ENCODE results near the gene FGD1. TPM values are rescaled to one million over a fixed set of nuclear protein-coding genes. Genes with fewer than 3 reads are reported as not detected.
"Not testable (repeated sequence)": the region's sequence is repeated elsewhere in the genome, so short reads cannot be mapped to it uniquely, and the experiment has no call there.

Gene FGD1
- 8.2 and 10.3 TPM in 2 replicates for total RNA-seq (2014; rRNA removed; shearing (Covaris generic); ENCODE audit: low replicate concordance)

DNA sequence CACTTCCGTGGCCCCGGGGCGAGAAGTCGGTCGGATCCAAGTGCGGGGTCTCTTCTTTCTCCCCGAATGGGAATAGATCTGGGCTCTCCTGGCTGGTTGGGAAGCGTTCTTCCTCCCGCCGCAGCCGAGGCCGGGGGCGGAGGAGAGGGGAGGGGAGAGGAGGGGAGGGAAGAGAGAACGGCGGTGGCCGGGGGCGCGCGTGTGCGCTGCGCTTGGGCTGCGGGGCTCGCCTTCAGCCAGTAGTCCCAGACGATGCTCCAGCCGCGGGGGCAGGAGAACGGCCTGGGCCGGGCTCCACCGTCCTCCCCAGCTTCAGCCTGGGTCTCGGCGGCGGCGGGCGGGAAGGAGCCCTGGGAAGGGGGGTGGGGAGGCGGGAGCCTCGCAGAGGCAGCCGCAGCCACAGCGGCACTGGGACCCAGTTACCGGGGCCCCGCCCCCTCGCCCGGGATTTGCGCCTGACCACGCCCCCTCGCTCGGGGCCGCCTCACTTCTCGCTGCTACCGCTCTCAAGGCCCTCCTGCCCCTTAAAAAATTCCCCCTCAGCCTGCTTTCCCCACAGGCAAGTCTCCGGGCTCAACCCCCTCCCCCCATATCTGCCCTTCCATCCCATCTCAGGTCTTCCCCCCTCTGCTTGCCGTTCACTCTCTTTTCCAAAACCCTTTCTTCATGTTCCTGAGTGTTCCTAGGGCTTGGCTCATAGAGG, at the start of gene FGD1:
Gene FGD1 (minus strand): TSS at position 421 of the 703 bp plus-strand sequence. CDS start 802 bp downstream, outside the sequence.
- H3K4me3 ChIP-seq = peak within 1 kb of the TSS; percentile 62
- H3K27me3 ChIP-seq = no peaks in the 10 kb centered on the region
- DNase-seq = peak; percentile 67
- no peaks in the 10 kb centered on the region for H3K9me3 ChIP-seq
- H3K36me3 ChIP-seq = no peaks in the 10 kb centered on the region

DNA sequence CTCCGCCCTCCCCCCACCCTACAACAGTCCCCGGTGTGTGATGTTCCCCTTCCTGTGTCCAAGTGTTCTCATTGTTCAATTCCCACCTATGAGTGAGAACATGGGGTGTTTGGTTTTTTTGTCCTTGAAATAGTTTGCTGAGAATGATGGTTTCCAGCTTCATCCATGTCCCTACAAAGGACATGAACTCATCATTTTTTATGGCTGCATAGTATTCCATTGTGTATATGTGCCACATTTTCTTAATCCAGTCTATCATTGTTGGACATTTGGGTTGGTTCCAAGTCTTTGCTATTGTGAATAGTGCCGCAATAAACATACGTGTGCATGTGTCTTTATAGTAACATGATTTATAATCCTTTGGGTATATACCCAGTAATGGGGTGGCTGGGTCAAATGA, 46.2 kb upstream of the FGD1 start:
- peaks cover 14% of the 10 kb centered on the region for H3K36me3 ChIP-seq
- H3K4me3 ChIP-seq, H3K9me3 ChIP-seq, H3K27me3 ChIP-seq, DNase-seq: not testable (repeated sequence)

DNA sequence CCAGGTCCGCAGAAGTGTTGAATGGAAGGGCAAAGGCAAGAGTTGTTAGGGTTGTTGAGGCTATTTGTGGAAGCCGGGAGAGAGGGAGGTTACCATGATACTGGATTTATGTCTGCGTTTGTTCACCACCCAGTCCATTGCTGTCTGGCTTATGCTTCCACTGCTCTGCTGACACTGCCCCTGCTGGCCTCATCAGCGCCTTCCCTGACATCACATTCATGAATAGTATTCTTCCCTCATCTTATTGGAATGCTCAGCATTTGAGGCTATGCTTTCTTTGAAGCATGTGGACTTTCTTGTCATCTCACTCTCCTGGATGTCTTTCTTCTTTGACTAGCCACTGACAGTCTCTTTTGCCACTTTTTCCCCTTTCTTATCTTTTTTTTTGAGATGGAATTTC, 44.3 kb upstream of the FGD1 start:
- peak; percentile 1 for DNase-seq
- no peak overlapping the region for H3K4me3 ChIP-seq
- no peaks in the 10 kb centered on the region for H3K9me3 ChIP-seq
- H3K36me3 ChIP-seq = peaks cover 14% of the 10 kb centered on the region
- H3K27me3 ChIP-seq = no peaks in the 10 kb centered on the region

DNA sequence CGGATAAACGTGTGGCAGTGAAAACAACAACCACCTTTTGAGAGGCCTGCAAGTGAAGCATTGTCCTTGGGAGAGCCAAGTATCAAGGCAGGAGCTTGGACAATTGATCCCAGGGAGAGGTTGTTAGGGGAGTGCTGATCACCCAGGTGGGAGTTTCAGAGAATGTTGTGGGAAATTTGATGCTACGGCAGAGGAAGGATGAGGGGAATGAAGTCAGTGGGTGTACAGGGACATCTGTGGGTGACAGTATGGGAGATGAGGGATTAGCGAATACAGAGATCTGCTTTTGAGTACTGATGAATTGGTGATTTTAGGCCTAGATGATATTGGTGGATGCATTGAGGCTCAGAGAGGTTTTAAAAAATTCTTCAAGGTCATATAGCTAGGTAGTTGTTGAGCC, 38.2 kb upstream of the FGD1 start:
- Histone ChIP-seq H3K9me3 (no peaks in the 10 kb centered on the region), H3K36me3 (peaks cover 4% of the 10 kb centered on the region), H3K27me3 (no peaks in the 10 kb centered on the region), H3K4me3 (no peak overlapping the region)
- DNase-seq = no peak

DNA sequence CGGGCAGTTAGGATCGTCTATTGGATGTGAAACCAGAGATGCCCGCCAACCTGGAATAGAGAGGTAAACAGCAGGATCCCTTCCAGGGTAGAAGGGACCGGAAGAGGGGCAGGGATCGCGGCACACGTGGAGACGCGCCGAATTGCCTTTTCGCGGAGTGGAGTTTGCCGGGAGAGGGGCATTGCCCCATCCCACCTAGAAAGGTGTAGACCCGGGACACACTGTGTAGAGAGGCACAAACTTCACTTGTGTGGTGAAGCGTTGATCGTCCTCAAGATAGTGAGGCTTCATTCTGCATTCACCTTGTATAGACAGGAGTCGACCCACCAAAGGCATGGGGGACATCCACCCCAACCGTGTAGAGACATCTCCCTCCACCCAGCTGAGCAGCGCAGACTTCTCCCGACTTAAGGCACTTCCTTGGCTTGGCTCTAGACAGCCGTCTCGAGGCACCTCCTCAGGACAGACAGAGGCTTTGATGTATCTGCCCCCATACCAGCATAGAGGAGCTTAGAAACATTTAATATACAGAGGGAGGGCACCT, 34.4 kb upstream of the FGD1 start:
- DNase-seq = no peak
- Histone ChIP-seq H3K27me3 (no peaks in the 10 kb centered on the region), H3K4me3 (peak overlapping the region; percentile 79), H3K9me3 (no peaks in the 10 kb centered on the region), H3K36me3 (peaks cover 4% of the 10 kb centered on the region)

DNA sequence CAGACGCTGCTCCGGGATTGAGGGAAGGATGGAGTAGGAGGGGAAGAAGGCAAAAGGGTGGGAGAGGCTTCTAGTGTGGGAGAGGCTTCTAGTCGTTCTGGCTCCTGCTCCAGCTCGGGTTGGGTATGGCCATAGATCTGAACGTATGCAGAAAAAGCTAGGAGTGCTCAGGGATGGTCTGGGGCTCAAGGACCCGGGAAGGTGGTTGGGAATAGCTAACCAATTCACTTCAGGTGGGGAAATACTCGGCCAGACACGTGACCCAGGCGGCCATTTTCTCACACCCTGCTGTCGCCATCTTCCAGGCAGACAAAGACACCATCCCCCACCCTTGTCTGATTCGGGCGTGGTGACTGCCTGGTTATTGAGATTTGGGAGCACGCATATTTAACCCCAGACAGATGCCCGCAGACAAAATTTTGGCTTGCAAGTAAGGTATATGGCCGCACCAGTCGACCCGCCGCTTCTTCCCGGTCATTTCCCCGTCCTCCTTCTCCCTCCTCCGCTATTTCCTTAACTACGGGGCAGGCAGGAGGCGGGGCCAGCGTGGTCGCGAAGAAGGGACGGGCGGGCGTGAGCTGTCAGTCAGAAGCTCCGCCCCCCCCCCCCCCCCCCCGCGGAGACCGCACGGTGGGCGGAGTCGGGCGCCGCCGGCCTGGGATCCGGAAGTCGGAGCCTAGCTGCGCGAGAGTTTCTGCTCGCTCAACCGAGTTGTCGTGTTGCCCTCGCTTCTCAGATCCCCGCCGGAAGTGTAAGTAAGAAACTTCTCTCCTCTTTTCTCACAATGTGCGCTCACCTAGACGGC, 33.7 kb upstream of the FGD1 start, which contains the start of gene GNL3L:
Gene GNL3L (plus strand): TSS at position 668 of the 805 bp plus-strand sequence. CDS start 2,348 bp downstream, outside the sequence.
- no peaks in the 10 kb centered on the region for H3K27me3 ChIP-seq
- peaks cover 4% of the 10 kb centered on the region for H3K36me3 ChIP-seq
- H3K9me3 ChIP-seq = no peaks in the 10 kb centered on the region
- peak; percentile 82 for DNase-seq
- peak within 1 kb of the TSS; percentile 79 for H3K4me3 ChIP-seq

DNA sequence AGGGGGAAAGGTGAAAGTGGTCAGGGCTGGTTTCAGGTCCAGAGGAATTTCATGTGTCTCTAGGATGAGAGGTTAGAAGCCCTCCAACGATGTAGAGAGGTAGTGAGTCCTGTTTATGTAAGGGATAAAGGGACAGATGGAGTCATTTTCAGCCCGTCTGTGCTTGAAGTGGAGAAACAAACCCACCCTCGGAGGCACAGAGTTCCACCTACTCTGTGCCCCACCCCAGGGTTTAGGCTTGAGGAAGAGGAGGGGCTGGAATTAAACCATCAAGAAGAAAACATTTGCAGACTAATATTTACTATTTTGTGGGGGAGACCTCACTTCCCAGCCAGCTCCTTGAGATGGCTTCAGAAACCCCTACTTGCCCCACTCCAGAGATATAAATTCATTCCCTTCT, 33.1 kb upstream of the FGD1 start:
- H3K27me3 ChIP-seq = no peaks in the 10 kb centered on the region
- H3K4me3 ChIP-seq = peak overlapping the region; percentile 79
- DNase-seq = no peak
- H3K36me3 ChIP-seq = peaks cover 4% of the 10 kb centered on the region
- H3K9me3 ChIP-seq = no peaks in the 10 kb centered on the region

DNA sequence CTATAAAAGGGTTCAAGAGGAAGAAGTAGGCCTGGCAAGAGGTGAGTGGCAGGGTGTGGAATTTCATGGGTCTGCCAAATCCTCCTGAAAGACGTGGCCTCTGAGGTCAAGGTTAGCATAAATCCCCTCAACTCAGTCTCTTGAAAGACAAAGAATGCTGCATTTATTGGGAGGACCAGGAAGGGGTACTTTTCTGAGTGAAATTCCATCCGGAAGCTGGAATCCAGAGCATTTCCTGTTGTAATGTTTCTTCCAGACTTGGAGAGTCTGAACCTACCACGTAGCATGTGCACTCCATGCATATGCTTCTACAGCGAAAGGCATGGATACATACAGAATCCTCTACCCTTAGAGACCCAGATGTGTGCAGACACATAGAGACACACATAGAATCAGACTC, 13.4 kb upstream of the FGD1 start:
- Histone ChIP-seq H3K9me3 (no peaks in the 10 kb centered on the region), H3K27me3 (no peaks in the 10 kb centered on the region), H3K36me3 (no peaks in the 10 kb centered on the region), H3K4me3 (no peak overlapping the region)
- no peak for DNase-seq

DNA sequence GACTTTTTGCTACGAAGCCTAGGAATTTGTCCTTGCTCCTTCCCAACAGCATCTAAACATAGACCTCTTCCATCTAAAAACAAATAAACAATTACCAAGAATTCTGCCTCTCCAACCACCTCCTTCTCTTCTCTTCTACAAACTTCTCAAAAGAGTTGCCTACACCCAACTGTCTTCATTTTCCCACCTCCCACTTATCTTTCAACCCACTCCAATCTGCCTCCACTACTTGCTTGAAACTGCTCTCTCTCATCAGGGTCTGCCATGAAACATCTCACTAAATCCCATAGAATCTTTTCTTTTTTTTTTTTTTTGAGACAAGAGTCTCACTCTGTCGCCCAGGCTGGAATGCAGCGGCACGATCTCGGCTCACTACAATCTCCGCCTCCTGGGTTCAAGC, 902 bp upstream of the FGD1 start:
- no peak overlapping the region for H3K4me3 ChIP-seq

DNA sequence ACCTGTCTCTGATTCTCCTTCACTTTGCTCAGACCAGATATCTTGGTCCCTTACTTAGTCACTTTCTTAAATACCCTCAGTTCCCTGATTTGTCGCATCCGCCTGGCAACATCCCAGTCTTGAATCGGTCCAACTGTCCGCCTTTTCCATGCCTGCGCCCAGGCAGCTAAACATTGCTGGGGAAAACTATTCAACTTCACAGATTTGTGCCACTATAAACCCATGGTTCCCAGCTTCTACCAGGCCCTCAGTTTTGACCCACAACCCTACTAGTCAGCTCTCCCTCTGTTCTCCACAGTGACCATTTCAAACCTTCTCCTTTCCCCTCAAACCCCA, 451 bp upstream of the FGD1 start:
- Histone ChIP-seq H3K9me3 (no peaks in the 10 kb centered on the region), H3K36me3 (no peaks in the 10 kb centered on the region), H3K4me3 (peak overlapping the region; percentile 62), H3K27me3 (no peaks in the 10 kb centered on the region)
- no peak for DNase-seq

More for the DNA sequence above, 902 bp upstream of the FGD1 start:
- H3K27me3 ChIP-seq = no peaks in the 10 kb centered on the region
- no peaks in the 10 kb centered on the region for H3K9me3 ChIP-seq
- no peak for DNase-seq
- no peaks in the 10 kb centered on the region for H3K36me3 ChIP-seq

DNA sequence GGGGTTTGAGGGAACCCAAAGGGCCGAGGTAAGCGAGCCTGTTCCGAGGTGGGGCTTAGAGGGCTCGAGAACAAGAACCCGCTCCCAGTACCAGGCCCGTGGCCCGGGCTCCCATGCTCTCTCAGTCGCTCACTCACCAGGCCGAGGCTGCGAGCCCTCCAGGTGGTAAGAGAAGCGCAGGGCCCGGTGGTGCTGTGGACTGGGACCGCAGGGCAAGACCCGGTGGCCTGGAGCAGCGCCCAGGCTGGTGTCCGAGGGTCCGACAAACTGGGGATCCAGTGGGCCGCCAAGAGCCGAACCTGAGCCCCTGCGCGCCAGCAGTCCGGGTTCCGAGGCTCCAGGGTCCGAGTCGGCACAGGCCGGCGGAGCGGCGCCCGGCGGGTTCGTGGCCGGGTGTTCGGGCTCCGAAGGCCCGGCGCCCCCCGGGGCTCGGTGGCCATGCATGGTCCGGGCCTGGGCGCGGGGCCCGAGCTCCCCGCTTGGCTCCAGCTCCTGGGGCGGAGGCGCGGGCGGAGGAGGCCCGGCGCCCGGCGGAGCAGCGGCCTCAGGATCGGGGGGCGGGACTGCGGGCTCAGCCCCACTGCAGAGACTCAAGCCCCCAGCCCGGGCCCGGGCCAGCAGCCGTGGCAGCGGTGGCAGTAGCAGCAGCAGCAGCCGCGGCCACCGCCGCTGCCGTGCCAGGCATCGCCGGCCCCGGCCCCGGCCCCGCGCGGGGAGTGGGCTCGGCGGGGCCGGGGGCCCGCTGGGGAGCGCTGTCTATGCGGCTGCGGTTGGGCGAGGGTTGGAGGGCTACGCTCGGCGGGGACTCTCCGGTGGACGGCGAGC, 833 bp downstream of the FGD1 start:
- Histone ChIP-seq H3K9me3 (no peaks in the 10 kb centered on the region), H3K27me3 (no peaks in the 10 kb centered on the region), H3K36me3 (no peaks in the 10 kb centered on the region), H3K4me3 (peak overlapping the region; percentile 62)
- peak; percentile 26 for DNase-seq

DNA sequence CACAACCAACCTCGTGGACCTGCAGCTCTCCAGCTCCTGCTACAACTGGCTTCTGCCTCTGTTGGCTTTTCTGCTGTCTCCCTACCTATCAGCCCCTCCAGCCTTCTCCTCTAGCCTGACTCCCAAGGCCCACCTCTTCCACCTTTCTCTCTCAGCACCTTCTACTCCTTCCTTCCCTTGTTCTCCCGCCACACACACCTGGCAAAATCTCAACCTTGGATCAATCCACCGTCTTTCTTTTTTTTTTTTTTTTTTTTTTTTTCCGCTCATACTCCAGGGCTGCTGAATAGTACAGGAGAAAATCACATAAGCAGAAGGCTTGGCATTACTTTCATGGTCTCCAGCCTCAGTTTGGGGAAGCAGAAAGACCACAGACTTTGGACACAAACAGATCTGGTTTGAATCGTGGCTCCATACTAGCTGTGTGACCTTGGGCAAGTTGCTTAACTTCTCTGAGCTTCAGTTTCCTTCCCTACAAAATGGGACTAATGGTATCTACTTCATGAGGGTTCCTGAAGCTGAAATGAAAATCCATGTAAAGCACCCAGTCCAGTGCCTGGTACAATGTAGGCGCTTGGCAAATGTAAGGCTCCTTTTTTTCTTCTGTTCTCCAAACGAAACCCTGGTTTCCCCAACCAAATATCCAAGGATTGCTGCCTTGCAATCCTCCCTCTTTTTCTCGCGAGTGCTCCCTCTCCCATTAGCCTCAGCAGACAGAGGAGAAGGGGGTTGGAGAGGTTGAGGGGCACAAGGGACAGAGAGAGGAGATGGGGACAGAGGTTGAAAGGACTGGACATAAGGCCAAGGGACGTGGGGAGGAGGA, 1.7 kb downstream of the FGD1 start:
- peak overlapping the region; percentile 62 for H3K4me3 ChIP-seq
- no peaks in the 10 kb centered on the region for H3K9me3 ChIP-seq
- no peaks in the 10 kb centered on the region for H3K36me3 ChIP-seq
- H3K27me3 ChIP-seq = no peaks in the 10 kb centered on the region
- DNase-seq = no peak

DNA sequence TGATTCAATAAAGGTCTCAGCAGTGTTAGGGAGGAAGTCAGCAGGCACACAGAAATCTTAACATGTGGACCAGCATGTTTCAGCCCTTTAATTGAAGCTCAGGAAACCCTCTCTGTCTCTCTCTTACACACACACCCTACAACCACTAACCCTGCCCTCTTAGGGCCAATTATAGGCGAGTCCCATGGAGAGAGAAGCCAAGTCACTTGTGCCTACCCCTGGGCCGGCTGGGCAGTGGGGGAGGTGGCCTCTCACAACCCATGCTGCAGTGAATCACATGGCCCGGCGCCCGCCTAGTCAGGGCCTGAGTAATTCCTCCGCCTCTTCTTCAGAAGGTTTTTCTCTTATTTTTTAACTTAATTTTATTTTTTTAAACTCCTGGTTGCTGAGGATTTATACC, 3.7 kb downstream of the FGD1 start:
- peak; percentile 85 for DNase-seq
- Histone ChIP-seq H3K9me3 (no peaks in the 10 kb centered on the region), H3K27me3 (no peaks in the 10 kb centered on the region), H3K4me3 (0 out of 2 replicates have a peak overlapping the region, but pooled peaks have one; percentile 7), H3K36me3 (no peaks in the 10 kb centered on the region)

DNA sequence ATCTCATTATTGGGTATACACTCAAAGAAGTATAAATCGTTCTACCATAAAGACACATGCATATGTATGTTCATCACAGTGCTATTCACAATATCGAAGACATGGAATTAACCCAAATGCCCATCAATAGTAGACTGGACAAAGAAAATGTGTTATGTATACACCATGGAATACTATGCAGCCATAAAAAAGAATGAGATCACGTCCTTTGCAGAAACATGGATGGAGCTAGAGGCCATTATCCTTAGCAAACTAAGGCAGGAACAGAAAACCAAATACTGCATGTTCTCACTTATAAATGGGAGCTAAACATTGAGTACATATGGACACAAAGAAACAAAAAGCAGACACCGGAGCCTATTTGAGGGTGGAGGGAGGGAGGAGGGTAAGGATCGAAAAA, 6.2 kb downstream of the FGD1 start:
- not testable (repeated sequence) for H3K27me3 ChIP-seq, H3K9me3 ChIP-seq, H3K4me3 ChIP-seq, DNase-seq, H3K36me3 ChIP-seq

DNA sequence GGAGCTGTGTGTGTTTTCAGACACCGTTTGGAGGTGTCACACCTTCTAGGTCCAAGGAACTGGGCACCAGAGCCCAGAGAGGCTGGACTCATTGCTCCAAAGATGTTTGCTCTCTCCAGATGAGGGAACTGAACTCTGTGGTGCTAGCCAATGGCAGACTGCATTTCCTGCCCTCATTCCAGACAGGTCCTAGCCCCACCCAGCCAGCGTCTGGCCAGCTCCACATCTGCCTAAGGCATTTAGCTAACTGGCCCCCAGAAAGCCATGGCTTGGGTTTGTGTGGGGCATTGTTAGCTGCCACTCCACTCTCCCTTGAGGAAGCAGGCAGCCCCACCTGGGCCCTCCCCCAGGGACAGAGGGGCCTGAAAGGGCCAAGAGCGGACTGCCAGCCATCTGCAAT, 11.4 kb downstream of the FGD1 start:
- H3K9me3 ChIP-seq = no peaks in the 10 kb centered on the region

DNA sequence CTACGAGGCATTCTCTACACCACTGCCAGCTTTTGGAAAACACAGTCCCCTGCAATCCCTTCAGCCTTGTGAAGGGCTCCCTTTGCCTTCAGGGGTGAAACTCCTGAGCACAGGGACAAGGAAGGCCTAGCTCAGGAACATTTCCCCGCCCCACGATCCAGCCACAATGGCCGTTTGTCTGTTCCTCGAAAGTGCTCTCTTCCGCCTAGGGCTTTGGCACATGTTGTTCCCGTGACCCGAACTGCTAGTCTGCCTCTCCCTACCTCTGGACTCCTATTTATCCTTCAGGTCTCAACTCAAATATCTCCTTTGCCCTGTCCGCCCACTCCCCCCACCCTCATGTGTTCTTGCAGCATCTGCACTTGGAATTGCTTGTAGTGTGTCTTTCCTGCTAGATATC, 12.1 kb downstream of the FGD1 start:
- Histone ChIP-seq H3K4me3 (no peak overlapping the region), H3K36me3 (no peaks in the 10 kb centered on the region), H3K9me3 (no peaks in the 10 kb centered on the region), H3K27me3 (no peaks in the 10 kb centered on the region)
- no peak for DNase-seq

More for the DNA sequence above, 11.4 kb downstream of the FGD1 start:
- Histone ChIP-seq H3K36me3 (no peaks in the 10 kb centered on the region), H3K4me3 (no peak overlapping the region), H3K27me3 (no peaks in the 10 kb centered on the region)
- no peak for DNase-seq
